SKM-1 (cell line): ENCODE results near the gene MC5R.

Source experiments
- DNase-seq: peaks from one replicate; lab custom pipeline; 2025; ENCODE audit not compliant: unreplicated experiment; lab: John Stamatoyannopoulos, UW

The MC5R gene

GRCh38 chr18:13823707-13824395 is at the start of gene MC5R:
TSS of gene MC5R (plus strand) at chr18:13824149. CDS start at chr18:13825766, 1,617 bp downstream.
- peak; percentile 10 for DNase-seq

GRCh38 chr18:13775058-13775457 is 48.9 kb upstream of the MC5R start:
- no peak for DNase-seq

- DNase-seq = no peak
Observed at GRCh38 chr18:13791181-13791580, 32.8 kb upstream of the MC5R start.

- DNase-seq = no peak
Observed at GRCh38 chr18:13793819-13794218, 30.1 kb upstream of the MC5R start.

- DNase-seq = no peak
Observed at GRCh38 chr18:13796515-13796914, 27.4 kb upstream of the MC5R start.

- DNase-seq = no peak
Observed at GRCh38 chr18:13797157-13797611, 26.8 kb upstream of the MC5R start.

- no peak for DNase-seq
Observed at GRCh38 chr18:13799396-13799795, 24.6 kb upstream of the MC5R start.

GRCh38 chr18:13800505-13801259 is 23.3 kb upstream of the MC5R start:
- DNase-seq = no peak

- no peak for DNase-seq
Observed at GRCh38 chr18:13801260-13801601, 22.7 kb upstream of the MC5R start.

- DNase-seq = no peak
Observed at GRCh38 chr18:13804305-13804704, 19.6 kb upstream of the MC5R start.

- no peak for DNase-seq
Observed at GRCh38 chr18:13808294-13809042, 15.5 kb upstream of the MC5R start.

GRCh38 chr18:13809043-13809430 is 14.9 kb upstream of the MC5R start:
- no peak for DNase-seq

- no peak for DNase-seq
Observed at GRCh38 chr18:13809531-13810255, 14.3 kb upstream of the MC5R start.

- no peak for DNase-seq
Observed at GRCh38 chr18:13810950-13811485, 12.9 kb upstream of the MC5R start.

GRCh38 chr18:13811993-13812392 is 12.0 kb upstream of the MC5R start:
- DNase-seq = no peak

GRCh38 chr18:13813271-13813849 is 10.6 kb upstream of the MC5R start:
- peak; percentile 17 for DNase-seq

GRCh38 chr18:13826209-13826608 is 2.3 kb downstream of the MC5R start:
- no peak for DNase-seq

GRCh38 chr18:13831864-13832508 is 8.0 kb downstream of the MC5R start:
- no peak for DNase-seq

GRCh38 chr18:13834496-13835015 is 10.6 kb downstream of the MC5R start:
- DNase-seq = no peak

- no peak for DNase-seq
Observed at GRCh38 chr18:13835202-13835601, 11.3 kb downstream of the MC5R start.
